Metanephros (tissue), 1 donor: ENCODE data around the gene OR11A1. TPM values are rescaled to one million over a fixed set of nuclear protein-coding genes. Genes with fewer than 3 reads are reported as not detected.

Source experiments
- total RNA-seq: library from RNA; depleted of rRNA; stranded (reverse); fragments of >200 nt; gene quantifications from one replicate; pipeline ENCODE4 v1.2.3, GENCODE V29; 2014

Gene OR11A1
- total RNA-seq, result not detected

GRCh38 chr6:29456971-29457370 is at the start of gene OR11A1, which contains the start of gene OR2H1:
Gene OR11A1 (minus strand): TSS chr6:29457071. CDS start chr6:29427641, 29,430 bp downstream.
Gene OR2H1 (plus strand): TSS chr6:29457155. CDS start chr6:29461770, 4,615 bp downstream.

DNA sequence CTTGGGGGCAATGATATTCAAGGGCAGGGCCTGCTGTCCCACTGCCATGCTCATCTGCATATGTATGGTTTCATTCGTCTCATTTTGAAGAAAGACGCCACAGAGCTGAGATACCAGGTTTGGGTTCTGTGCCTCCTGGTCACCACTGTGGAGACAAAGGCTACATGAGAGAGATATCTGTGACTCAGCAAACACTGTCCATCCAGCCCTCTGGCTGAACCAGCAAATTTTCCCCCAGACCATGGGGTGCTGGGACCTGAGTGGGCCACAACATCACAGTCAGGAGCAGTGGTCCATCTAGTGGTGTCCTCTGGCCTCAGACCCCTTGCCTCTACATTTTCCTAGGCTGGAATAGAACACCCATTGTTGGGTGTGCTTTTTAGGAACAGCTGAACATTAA is 30.8 kb upstream of the OR11A1 start, which contains the start of gene MAS1L:
Gene MAS1L (minus strand): TSS at position 297 of the 400 bp plus-strand sequence. CDS start 54 bp downstream, at position 243.

DNA sequence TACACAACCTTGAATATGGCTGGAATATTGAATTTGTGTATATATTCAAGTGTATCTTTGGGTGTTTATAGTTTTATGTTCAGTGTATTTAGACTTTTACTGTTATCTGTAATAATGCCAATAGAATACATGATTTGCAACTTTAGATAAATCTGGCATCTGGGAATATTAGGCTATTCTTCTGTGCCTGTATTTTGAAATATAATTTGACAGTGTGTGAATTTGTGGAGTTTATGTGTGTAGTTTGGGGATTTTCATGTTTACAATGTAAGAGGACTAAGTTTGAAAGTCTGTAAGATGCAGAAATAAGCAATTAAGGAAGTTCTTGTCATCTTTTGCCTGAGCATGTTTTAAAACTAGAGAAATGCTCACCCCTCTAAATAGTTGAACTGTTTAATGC is 17.9 kb downstream of the OR11A1 start, which contains the start of gene OR10C1:
Gene OR10C1 (plus strand): TSS at position 301 of the 400 bp plus-strand sequence. CDS start 710 bp downstream, outside the sequence.

GRCh38 chr6:29414588-29414987 is 42.3 kb downstream of the OR11A1 start, which contains the start of gene OR12D1:
Gene OR12D1 (plus strand): TSS chr6:29414928.

GRCh38 chr6:29395331-29395730 is 61.5 kb downstream of the OR11A1 start, which contains the start of gene OR12D2:
Gene OR12D2 (plus strand): TSS chr6:29395631. CDS start chr6:29396700, 1,069 bp downstream.

Other genes starting within 250 kb of the OR11A1 start
- gene OR14J1, start 155.4 kb downstream of the OR11A1 start, total RNA-seq, result not detected
- gene OR5V1, start 88.2 kb downstream of the OR11A1 start, total RNA-seq, result not detected
- not detected for gene OR12D3, start 81.8 kb downstream of the OR11A1 start, total RNA-seq
- not detected for gene OR12D2, start 61.4 kb downstream of the OR11A1 start, total RNA-seq
- gene OR12D1, start 42.1 kb downstream of the OR11A1 start, total RNA-seq, result not detected
- gene OR10C1, start 17.8 kb downstream of the OR11A1 start, total RNA-seq, result not detected
- gene OR2H1, start 84 bp upstream of the OR11A1 start, total RNA-seq, result not detected
- gene MAS1L, start 30.9 kb upstream of the OR11A1 start, total RNA-seq, result not detected
- 1.1 TPM for gene UBD, start 102.7 kb upstream of the OR11A1 start, total RNA-seq
- gene OR2H2, start 128.1 kb upstream of the OR11A1 start, total RNA-seq, result not detected
- gene GABBR1, start 176.1 kb upstream of the OR11A1 start, total RNA-seq, result 45.4 TPM
- not detected for gene MOG, start 200.0 kb upstream of the OR11A1 start, total RNA-seq
- gene ZFP57, start 224.1 kb upstream of the OR11A1 start, total RNA-seq, result not detected